HEK293 (cell line): Measurements from ENCODE around the gene G3BP1.
A peak's percentile ranks its signal among the peaks of the same experiment; 100 is the strongest.

ENCODE experiments used
- KLF10 ChIP-seq: fragments of 450-650 bp; IDR thresholded peaks from 2 replicates; pipeline ENCODE4 v1.5.1; 2018; ENCODE audit warnings: missing biosample characterization, mild to moderate bottlenecking, missing genetic modification characterization
- KLF17 ChIP-seq: fragments of 450-650 bp; formaldehyde crosslinking; IDR thresholded peaks from 2 replicates; pipeline ENCODE4 v1.5.1; 2016; ENCODE audit warnings: missing biosample characterization, missing genetic modification characterization
- KLF9 ChIP-seq: fragments of 450-650 bp; formaldehyde crosslinking; IDR thresholded peaks from 2 replicates; pipeline ENCODE4 v1.5.1; 2016; ENCODE audit warnings: missing biosample characterization, missing genetic modification characterization, low read depth
- PBX3 ChIP-seq: sonication (generic); formaldehyde crosslinking; IDR thresholded peaks from 2 replicates; pipeline ENCODE4 v1.8.1; 2022; ENCODE audit warnings: mild to moderate bottlenecking, moderate library complexity, missing genetic modification reagents
- REST ChIP-seq: fragments of 450-650 bp; formaldehyde crosslinking; IDR thresholded peaks from 2 replicates; pipeline ENCODE4 v1.5.1; 2016; ENCODE audit warnings: missing biosample characterization, missing genetic modification characterization
- SCRT1 ChIP-seq: fragments of 450-650 bp; formaldehyde crosslinking; IDR thresholded peaks from 2 replicates; pipeline ENCODE4 v1.5.1; 2016; ENCODE audit warnings: missing biosample characterization, missing genetic modification characterization, borderline replicate concordance
- TCF7L2 ChIP-seq: IDR thresholded peaks from 2 replicates; pipeline ENCODE4 v1.6.1; 2011; ENCODE audit warnings: low read depth, mild to moderate bottlenecking, inconsistent platforms, low read length, moderate library complexity, borderline replicate concordance
- ZBTB11 ChIP-seq: fragments of 450-650 bp; formaldehyde crosslinking; conservative IDR thresholded peaks from 2 replicates; pipeline ENCODE4 v1.5.1; 2016; ENCODE audit warnings: low read depth, missing biosample characterization, missing genetic modification characterization
- ZBTB17 ChIP-seq: fragments of 450-650 bp; formaldehyde crosslinking; IDR thresholded peaks from 2 replicates; pipeline ENCODE4 v1.5.1; 2016; ENCODE audit warnings: missing biosample characterization, missing genetic modification characterization
- ZBTB48 ChIP-seq: fragments of 450-650 bp; formaldehyde crosslinking; IDR thresholded peaks from 2 replicates; pipeline ENCODE4 v1.5.1; 2016; ENCODE audit warnings: missing biosample characterization, missing genetic modification characterization
- ZNF26 ChIP-seq: fragments of 450-650 bp; formaldehyde crosslinking; IDR thresholded peaks from 2 replicates; pipeline ENCODE4 v1.5.1; 2016; ENCODE audit warnings: missing biosample characterization, missing genetic modification characterization
- ZNF280D ChIP-seq: fragments of 450-650 bp; formaldehyde crosslinking; IDR thresholded peaks from 2 replicates; pipeline ENCODE4 v1.5.1; 2016; ENCODE audit warnings: missing biosample characterization, missing genetic modification characterization
- ZNF335 ChIP-seq: fragments of 450-650 bp; formaldehyde crosslinking; conservative IDR thresholded peaks from 2 replicates; pipeline ENCODE4 v1.5.1; 2016; ENCODE audit warnings: missing biosample characterization, missing genetic modification characterization
- ZNF501 ChIP-seq: fragments of 450-650 bp; formaldehyde crosslinking; IDR thresholded peaks from 2 replicates; pipeline ENCODE4 v1.5.1; 2016; ENCODE audit warnings: missing biosample characterization, missing genetic modification characterization
- ZNF544 ChIP-seq: fragments of 450-650 bp; formaldehyde crosslinking; IDR thresholded peaks from 2 replicates; pipeline ENCODE4 v1.5.0; 2017; ENCODE audit warnings: missing biosample characterization, missing genetic modification characterization
- ZNF624 ChIP-seq: fragments of 450-650 bp; formaldehyde crosslinking; IDR thresholded peaks from 2 replicates; pipeline ENCODE4 v1.5.1; 2017; ENCODE audit warnings: missing biosample characterization, missing genetic modification characterization
- ZNF777 ChIP-seq: fragments of 450-650 bp; formaldehyde crosslinking; IDR thresholded peaks from 2 replicates; pipeline ENCODE4 v1.5.1; 2017; ENCODE audit warnings: missing biosample characterization, missing genetic modification characterization, borderline replicate concordance
- ZNF785 ChIP-seq: fragments of 450-650 bp; formaldehyde crosslinking; IDR thresholded peaks from 2 replicates; pipeline ENCODE4 v1.5.1; 2016; ENCODE audit warnings: missing biosample characterization, missing genetic modification characterization
- ZNF837 ChIP-seq: fragments of 450-650 bp; formaldehyde crosslinking; IDR thresholded peaks from 2 replicates; pipeline ENCODE4 v1.5.1; 2016; ENCODE audit warnings: missing biosample characterization, missing genetic modification characterization

The G3BP1 gene

GRCh38 chr5:151758430-151759241 lies 13.1 kb upstream of the G3BP1 start, which contains the start of gene ATOX1 (continued):
- TF ChIP-seq ZBTB11 (tag by site-specific recombination), result 0 out of 2 replicates have a peak, but pooled peaks have one; percentile 17
- no peak for TF ChIP-seq ZNF280D (tag by site-specific recombination)
- peak; percentile 80 for TF ChIP-seq PBX3 (CRISPR knock-in tag)
- peak; percentile 98 for TF ChIP-seq ZNF335 (tag by site-specific recombination)
- no peak for TF ChIP-seq ZNF777 (tag by site-specific recombination)
- no peak for TF ChIP-seq ZNF544 (tag by site-specific recombination)
- peak; percentile 74 for TF ChIP-seq ZBTB48
- TF ChIP-seq SCRT1, result no peak
- no peak for TF ChIP-seq ZNF26 (tag by site-specific recombination)
- TF ChIP-seq KLF17 (tag by site-specific recombination), result 0 out of 2 replicates have a peak, but pooled peaks have one; percentile 27
- TF ChIP-seq ZNF837, result no peak
- TF ChIP-seq ZBTB17, result peak; percentile 83
- no peak for TF ChIP-seq TCF7L2
- TF ChIP-seq ZNF624 (tag by site-specific recombination), result no peak
- no peak for TF ChIP-seq KLF10
- no peak for TF ChIP-seq REST
- peak; percentile 90 for TF ChIP-seq ZNF501 (tag by site-specific recombination)
- TF ChIP-seq ZNF785 (tag by site-specific recombination), result no peak
- peak; percentile 72 for TF ChIP-seq KLF9 (tag by site-specific recombination)
- TF ChIP-seq, all 188 proteins: peak for 36
